HG03159 (cell line): ENCODE results near the gene ANKS1B.
"Not testable (repeated sequence)": the region's sequence is repeated elsewhere in the genome, so short reads cannot be mapped to it uniquely, and the experiment has no call there.

Experiments
- ATAC-seq: cut with Tn5 transposase; IDR thresholded peaks from one replicate; pipeline ENCODE4 v1.9.1; 2021; ENCODE audit warnings: mild to moderate bottlenecking, moderate library complexity; ENCODE audit not compliant: unreplicated experiment

ANKS1B gene

DNA sequence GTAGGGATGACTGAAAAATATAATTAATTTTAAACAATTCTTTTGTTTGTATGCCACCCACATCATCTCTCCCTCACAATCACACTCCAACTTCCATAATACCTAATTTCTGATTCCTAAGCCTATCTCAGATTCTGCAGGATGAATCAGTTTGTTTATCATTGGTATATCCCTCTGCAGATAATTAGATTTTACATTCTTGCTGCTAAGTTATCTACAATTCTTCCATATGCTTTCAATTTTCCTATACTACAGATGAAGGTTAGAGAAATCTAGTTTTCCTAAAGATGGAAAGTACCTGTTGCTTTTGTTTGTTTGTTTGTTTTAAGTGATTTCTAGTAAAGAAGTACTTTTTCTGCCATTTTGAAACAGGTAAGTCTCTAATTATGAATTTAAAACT is 105.3 kb downstream of the ANKS1B start:
- ATAC-seq = no peak

DNA sequence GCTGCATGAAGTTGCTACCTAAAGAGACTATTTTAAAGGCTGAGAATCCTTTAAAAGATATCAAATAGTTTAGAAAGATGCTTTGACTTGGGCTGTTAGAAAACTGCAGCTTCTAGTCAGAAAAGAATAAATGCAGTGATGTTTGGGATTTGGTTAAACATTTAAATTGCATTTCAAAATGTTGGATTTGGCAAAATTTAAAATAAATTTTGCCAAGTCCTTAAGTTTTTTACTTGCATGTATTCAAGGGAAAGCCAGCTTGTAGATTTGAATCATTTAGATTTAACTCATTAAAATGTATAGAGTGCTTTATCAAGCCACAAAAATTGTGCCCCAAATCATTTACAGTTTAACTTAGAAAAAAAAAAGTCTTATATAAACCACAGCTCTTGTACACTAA is 109.7 kb downstream of the ANKS1B start:
- no peak for ATAC-seq

DNA sequence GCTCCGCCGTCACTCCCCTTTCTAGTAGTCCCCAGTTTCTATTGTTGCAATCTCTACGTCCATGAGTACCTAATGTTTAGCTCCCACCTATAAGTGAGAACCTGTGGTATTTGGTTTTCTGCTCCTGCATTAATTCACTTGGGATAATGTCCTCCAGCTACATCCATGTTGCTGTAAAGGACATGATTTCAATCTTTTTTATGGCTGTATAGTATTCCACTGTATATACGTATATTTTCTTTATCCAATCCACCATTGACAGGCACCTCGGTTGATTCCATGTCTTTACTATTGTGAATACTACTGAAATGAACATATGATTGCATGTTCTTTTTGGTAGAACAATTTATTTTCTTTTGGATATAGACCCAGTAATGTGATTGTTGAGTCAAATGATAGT is 114.7 kb downstream of the ANKS1B start:
- ATAC-seq = no peak

DNA sequence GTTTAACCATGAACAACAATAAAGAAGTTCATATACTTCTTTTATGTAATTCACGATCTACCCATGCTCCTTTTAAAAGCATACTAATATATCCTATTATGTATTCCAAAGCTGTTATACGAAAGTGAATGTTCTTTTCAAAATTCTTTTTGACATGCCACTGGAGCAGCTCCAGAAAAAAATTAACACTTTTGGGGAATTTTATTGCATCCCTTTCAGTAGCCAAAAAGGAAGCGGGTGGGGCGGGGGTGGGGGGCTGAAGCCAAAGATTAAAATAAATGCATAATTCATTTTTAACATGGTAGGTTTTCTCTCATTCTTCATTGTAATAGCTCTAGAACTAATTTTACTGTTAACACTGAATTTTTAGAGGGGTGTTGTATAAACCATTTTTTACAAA is 123.0 kb downstream of the ANKS1B start:
- no peak for ATAC-seq

DNA sequence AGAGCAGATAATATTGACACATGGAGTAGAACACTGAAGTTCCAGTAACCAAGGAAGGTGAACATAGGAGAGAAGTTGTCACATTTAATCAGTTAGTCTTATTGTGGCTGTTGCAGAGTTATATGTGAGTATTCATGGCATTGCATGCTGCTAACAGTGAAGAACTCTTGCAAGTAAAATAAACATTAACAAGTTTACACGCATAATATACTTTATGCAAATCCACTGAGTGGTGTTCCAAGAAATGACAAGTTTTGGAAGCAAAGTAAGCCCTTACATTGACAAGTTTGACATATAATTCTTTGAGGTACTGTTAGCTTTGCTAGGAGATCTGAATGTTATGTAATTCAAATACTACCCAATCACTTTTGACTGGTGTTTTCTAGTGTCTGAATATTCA is 125.6 kb downstream of the ANKS1B start:
- no peak for ATAC-seq

DNA sequence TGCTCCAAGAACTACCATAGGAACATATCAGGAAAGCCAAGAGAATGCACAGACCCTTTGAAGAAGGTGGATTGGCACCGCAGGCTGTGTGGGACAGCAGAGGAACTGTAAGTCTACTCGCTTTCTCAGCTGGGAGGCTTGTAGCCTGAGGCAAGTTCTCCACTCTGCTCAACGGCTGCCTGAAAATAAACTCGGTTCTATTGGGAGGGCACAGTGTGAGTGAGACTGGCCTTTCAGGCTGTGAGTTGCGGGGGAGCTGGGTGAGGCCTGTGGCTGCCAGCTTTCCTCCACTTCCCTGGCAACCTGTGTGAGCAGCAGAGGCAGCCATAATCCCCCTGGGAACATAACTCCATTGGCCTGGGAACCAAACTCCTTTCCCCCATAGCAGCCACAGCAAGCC is 132.1 kb downstream of the ANKS1B start:
- no peak for ATAC-seq

GRCh38 chr12:99847936-99848335 is 136.8 kb downstream of the ANKS1B start:
- no peak for ATAC-seq

- no peak for ATAC-seq
Measured at GRCh38 chr12:99834710-99835109, 150.0 kb downstream of the ANKS1B start.

DNA sequence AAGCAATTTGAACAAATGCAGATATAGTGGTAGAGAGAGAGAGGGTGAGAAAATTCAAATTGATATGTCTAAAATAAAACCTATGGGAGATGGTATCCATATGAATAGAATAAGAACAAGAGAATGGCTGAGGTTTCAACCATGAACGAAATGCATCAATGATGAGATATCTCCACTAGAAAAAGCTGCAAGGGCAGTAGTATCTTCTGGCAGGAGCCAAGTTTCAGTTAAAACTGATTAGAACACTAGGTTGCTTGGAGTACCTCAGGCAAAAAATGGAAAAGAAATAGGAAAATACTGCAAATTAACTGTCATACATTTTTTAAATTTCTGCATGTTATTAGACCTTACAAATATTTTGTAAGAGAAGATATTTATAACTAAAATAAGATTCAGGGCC is 151.3 kb downstream of the ANKS1B start:
- no peak for ATAC-seq

DNA sequence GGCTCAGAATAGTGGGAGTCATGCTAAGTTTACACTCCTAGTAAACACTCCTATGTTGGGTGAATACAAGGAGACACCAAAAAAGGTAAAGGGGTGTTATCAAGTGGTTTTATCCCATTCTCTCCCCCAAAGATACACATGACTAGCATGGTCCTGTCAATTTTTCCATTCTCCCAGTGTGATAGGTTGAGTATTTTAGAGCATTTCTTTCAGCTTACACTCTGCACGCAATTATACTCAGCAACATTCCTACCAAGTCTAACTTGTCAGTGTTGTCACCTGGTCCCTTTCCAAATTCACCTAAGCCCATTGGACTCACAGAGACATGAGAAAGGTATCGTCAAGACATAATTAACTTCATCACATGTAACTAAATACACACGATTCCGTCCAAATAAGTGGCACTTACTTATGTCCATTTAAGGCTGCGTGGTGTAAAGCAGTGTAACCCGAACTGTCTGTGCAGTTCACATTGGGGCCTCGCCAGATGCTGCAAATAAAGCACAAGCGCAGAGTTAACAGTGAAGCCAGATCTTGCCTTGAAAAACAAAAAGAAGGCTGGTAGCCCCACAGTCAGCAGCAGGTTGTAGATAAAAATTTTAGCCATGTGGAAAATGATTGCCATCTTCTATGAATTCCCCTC is 159.7 kb downstream of the ANKS1B start:
- ATAC-seq = no peak

- no peak for ATAC-seq
Measured at GRCh38 chr12:99822273-99822672, 162.5 kb downstream of the ANKS1B start.

DNA sequence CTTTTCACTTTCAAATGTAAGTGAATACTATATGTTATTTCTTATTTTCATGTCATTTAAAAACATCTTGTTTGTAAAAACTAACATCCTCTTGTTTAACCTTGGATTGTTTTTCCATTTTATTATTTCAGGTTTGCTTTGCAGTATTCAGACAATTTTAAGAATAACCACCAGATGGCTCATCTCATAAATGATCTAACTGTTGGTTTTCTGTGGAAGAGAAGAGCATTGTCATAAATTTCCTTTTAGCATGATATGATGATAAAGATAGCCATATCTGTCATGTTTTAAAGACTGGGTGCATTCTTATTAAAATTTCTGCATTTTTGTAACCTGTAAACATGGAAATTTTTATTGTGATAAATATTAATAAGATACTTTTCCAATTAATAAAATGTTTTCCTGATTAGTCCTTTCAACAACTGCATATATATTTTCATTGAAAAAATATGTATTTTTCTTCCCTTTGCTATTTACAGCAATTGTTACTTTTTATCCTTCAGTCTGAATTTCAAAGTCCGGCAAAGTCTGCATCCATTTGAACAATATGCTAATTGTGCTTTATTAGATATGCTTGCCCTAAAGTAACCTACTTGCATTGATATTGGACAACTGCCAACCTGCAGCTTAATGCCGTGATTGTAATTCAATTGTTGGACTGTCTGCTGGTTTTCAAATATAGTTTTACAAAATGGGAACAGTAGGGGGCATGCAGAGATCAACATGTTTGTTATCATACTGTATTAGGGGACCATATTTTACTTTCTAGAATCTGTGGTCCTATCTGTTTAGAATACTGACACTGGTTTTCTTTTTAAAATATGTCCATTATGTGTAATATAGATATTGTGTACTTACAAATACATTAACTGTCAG is 173.8 kb downstream of the ANKS1B start:
- ATAC-seq = no peak

- ATAC-seq = no peak
Measured at GRCh38 chr12:99809909-99810308, 174.8 kb downstream of the ANKS1B start.

DNA sequence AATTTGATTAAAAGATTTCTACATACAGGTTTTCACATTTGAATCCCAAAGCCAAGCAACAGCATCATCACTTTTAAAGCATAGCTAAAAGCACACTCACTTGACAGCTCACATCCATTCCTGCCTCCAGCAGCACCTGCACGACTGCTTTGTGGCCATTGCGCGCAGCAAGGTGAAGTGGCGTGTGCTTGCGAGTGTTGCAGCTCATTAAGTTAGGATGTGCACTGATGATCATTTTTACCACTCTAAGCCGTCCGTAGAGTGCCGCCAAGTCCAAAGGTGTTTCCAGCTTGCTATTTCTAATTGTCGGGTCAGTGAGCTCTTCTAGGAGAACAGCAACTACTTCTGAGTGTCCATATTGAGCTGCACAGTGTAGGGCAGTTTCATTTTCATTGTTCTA is 178.4 kb downstream of the ANKS1B start:
- ATAC-seq = no peak

GRCh38 chr12:99804715-99805114 is 180.0 kb downstream of the ANKS1B start:
- ATAC-seq = no peak

DNA sequence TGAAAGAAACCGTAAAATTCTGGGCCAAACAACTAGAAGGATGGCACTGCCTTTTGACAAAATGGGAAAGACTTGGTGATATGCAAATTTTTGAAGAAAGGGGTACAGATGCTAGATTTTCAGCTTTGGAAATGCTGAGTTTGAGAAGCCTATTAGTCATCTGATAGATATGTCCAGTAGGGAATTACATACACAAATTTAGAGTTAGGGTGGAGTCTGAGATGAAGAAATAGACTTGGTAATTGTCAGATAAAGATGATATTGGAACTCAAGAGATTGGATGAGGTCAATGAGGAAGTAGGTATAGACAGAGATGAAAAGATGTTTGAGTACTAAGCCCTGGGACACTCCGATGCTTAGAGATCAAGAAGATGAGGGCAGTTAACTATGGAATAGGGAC is 184.1 kb downstream of the ANKS1B start:
- no peak for ATAC-seq

GRCh38 chr12:99797931-99798330 is 186.8 kb downstream of the ANKS1B start:
- ATAC-seq = not testable (repeated sequence)

GRCh38 chr12:99783421-99783820 is 201.3 kb downstream of the ANKS1B start:
- ATAC-seq = no peak

GRCh38 chr12:99772274-99772673 is 212.5 kb downstream of the ANKS1B start:
- ATAC-seq = no peak

DNA sequence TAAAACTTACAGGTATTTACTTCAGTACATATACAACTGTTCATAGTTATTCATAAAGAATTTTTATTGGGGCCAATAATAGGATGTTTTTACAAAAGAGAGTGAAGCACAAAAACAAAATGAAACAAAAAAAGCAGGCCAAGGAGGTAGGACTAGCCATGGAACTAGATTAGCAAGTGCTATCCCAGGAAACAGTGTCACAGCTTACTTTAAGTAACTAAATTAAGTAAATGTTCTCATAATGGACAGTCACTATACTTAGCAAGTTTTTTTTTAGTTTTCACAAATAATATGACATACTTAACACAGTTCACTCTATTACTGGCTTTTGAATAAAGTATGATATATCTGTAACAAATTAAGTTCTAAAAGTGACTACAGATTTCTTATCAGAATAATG is 213.1 kb downstream of the ANKS1B start:
- ATAC-seq = no peak

- ATAC-seq = no peak
Measured at GRCh38 chr12:99769396-99769980, 215.2 kb downstream of the ANKS1B start.

DNA sequence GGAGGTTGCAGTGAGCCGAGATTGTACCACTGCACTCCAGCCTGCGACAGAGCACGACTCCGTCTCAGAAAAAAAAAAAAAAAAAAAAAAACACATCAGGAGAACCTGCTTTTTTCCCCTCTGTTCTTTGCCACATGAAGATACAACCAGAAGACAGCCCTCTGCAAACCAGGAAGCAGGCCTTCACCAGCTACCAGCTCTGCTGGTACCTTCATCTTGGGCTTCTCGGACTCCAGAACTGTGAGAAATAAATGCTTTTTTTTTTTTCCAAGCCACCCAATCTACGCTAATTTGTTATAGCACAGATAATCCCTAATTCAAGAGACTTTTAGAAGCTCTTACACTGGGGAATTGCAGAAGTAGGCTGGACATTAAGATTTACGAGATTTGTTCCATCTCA is 216.0 kb downstream of the ANKS1B start:
- ATAC-seq = no peak
